22Rv1 (cell line): ENCODE data around the gene PYGO2.

Source experiments
- CTCF ChIP-seq: fragments of 450-650 bp; IDR thresholded peaks from 2 replicates; pipeline ENCODE4 v1.5.1; 2017; ENCODE audit warnings: mild to moderate bottlenecking
- ZFX ChIP-seq: fragments of 450-650 bp; IDR thresholded peaks from 2 replicates; pipeline ENCODE4 v1.6.1; 2017; ENCODE audit warnings: antibody characterized with exemption, borderline replicate concordance

DNA sequence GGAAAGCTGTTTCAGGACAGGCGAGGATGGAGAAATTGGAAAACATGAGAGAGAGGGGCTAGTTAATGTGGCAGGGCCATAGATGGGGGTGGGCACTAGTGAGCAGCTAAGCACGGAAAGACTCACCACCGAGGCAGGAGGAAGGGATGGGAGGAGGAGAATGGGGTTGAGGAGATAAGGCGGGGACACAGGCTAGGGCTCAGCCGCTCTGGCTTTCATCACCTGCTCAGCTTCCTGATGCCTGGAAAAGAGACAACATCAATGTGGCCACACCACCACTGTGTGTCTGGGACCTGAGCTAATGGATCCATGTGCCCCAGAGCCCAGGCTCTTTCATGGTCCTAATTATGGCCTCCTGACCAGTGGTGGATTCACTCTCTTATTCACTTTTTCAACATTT, 52.6 kb downstream of the PYGO2 start:
- TF ChIP-seq CTCF (no peak), ZFX (no peak)
